Lower leg skin (tissue), 3 donors: ENCODE measurements around the gene PGAP3.
"Not testable (repeated sequence)": the region's sequence is repeated elsewhere in the genome, so short reads cannot be mapped to it uniquely, and the experiment has no call there.

Experiments used
- POLR2A ChIP-seq, 2 donors: fragments of 450-650 bp; IDR thresholded peaks; one replicate each; pipeline ENCODE4 v1.6.1; 2016 to 2017; ENCODE audit warnings: antibody characterized with exemption in 2 of 2, mild to moderate bottlenecking in 1 of 2, moderate library complexity in 1 of 2
- TF ChIP-seq, protein P1 (sequence below), 3 donors: fragments of 450-650 bp; IDR thresholded peaks; one replicate each; pipeline ENCODE4 v1.5.1; 2016; ENCODE audit warnings: antibody characterized with exemption in 3 of 3, mild to moderate bottlenecking in 3 of 3, moderate library complexity in 2 of 3

- TF ChIP-seq POLR2A (IDR thresholded peaks at IDR 0.05) = not testable (repeated sequence)
- TF ChIP-seq, protein P1, sequence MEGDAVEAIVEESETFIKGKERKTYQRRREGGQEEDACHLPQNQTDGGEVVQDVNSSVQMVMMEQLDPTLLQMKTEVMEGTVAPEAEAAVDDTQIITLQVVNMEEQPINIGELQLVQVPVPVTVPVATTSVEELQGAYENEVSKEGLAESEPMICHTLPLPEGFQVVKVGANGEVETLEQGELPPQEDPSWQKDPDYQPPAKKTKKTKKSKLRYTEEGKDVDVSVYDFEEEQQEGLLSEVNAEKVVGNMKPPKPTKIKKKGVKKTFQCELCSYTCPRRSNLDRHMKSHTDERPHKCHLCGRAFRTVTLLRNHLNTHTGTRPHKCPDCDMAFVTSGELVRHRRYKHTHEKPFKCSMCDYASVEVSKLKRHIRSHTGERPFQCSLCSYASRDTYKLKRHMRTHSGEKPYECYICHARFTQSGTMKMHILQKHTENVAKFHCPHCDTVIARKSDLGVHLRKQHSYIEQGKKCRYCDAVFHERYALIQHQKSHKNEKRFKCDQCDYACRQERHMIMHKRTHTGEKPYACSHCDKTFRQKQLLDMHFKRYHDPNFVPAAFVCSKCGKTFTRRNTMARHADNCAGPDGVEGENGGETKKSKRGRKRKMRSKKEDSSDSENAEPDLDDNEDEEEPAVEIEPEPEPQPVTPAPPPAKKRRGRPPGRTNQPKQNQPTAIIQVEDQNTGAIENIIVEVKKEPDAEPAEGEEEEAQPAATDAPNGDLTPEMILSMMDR (IDR thresholded peaks at IDR 0.05) = not testable (repeated sequence)
Observed at GRCh38 chr17:39711071-39711470, 23.2 kb upstream of the PGAP3 start.
